HG03442 (cell line): ENCODE measurements around the gene ZSCAN5A.
"Not testable (repeated sequence)": the region's sequence is repeated elsewhere in the genome, so short reads cannot be mapped to it uniquely, and the experiment has no call there.

Experiments
- ATAC-seq: cut with Tn5 transposase; IDR thresholded peaks from one replicate; pipeline ENCODE4 v1.9.1; 2021; ENCODE audit warnings: mild to moderate bottlenecking, moderate library complexity; ENCODE audit not compliant: unreplicated experiment

The ZSCAN5A gene

DNA sequence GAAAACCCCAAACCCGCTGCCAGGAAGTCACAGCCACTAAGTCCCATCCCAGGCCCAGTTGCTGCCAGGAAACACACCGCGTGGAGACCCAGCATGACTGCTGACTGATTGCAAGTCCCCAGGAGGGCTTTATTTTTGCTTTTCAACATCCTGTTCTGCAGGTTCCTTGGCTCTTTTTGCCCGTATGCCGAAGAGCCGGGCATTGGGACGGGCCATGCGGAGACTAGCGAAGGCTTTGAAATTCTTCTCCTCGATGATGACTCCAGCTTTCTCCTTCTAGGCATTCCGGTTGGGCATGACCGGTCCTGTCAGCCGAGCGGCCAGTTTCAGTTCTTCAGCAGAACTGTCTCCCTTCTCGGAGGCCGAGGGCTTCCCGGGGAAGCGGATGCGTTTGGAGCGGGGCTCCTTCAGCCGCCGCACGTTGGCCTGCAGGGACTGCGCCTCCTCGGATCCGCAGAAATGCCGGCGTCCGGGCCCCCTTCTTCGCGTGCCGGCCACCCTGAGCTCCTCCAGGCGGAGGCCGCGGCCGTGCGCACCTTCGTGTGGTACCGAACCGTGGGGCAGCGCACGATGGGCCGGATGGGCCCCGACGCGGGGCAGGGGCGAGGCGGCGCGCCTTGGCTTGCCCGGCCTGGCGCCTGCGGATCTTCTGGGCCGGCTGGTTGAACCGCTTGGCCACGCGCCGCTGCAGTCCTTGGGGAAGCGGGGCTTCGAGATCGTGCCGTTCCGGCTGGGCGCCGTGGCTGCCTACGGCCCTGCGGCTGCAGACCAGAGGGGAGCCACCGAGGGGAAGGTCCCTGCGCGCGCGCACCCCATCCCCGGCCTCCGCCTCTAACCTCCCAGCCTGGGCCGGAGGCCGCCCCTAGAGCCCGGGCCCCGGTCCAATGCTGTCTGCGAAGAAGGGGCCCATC is 97.3 kb downstream of the ZSCAN5A start:
- ATAC-seq: no peak

DNA sequence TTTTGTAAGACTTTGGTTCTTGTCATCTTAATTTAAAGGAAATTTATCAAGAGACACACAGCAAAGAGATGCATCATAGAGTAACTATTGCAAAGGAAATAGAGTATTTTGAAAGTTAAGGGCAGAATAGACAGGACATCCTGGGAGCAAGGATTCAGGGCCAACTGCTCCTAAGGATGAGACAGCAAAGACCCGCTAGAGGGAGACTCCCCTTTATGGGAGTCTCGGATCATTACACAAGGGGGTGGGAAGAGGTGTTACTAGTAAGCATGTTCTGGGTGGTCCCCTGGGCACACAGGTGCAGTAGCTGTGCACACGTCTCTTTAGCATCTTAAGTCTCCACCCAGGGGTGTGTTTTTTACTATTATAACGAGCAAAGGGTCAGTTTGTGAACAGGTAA is 102.9 kb downstream of the ZSCAN5A start:
- no peak for ATAC-seq

DNA sequence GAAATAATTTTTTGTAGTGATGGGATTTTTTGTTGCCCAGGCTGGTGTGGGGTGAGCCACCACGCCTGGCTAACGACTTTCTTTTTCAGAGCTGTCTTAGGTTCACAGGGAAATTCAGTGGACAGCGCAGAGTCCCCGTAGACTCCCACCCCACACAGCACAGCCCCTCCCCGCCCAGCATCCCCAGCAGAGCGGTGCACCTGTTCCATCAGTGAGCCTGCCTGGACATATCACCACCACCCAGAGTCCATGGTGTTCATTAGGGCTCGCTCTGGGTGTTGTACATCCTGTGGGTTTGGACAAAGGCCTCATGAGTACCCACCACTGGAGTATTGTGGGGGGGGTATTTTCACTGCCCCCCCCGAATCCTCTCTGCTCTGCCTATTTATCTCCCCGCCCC is 104.6 kb downstream of the ZSCAN5A start:
- ATAC-seq: not testable (repeated sequence)

DNA sequence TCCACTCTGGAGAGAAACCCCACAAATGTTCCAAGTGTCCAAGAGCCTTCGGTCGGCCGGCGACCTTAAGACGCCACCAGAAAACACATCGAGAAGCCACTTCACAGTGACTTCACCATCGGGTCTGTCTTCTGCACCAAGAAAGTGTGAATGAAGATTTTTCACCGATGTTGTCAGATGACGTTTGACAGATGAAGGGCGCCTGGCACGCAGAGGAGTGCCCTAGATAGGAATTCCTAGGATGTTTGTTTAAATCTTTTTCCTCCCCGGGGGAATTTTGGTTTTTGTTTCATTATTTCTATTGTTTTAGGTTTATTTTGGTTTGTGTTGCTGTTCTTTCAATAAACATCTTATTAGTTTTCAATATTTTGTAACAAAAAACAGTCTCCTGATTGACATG is 105.5 kb downstream of the ZSCAN5A start:
- no peak for ATAC-seq

DNA sequence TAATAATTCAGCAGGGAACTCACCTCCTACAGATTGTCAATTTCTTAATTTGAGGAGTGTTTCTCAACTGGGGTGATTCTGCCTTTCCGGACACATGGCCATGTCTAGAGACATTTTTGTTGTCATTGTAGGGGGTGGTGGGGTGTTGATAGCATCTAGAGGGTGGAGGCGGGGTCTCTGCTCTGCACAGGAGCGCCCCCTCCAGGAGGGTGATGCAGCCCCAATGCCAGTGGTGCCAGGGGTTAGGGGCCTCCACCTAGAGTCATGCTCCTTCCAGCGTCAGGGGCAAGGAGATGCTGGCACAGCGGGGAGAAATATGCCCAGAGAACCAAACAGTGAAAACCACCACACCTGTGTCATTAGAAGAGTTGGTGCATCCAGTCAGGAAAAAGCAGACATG is 107.1 kb downstream of the ZSCAN5A start:
- ATAC-seq: not testable (repeated sequence)

DNA sequence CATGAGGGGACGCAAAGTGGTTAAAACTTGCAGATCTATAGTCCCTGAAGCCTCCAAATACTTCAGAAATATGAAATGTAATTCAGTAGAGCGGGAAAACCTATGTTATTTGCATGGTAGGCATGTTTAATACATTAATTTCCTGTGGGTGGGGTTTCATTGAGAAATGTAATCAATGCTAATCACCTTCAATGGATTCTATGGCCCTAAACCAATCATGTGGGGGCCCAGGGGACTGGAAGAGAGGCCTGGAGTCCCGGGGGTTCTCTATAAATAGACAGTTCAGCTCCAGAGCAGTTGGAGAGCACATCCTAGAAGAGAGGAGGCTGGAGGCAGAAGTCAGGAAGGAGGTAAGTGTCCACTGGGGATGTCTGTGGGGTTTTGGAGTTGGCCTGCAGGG is 112.7 kb downstream of the ZSCAN5A start, which contains the start of gene ZSCAN5C:
Gene ZSCAN5C (plus strand): TSS at position 301 of the 400 bp plus-strand sequence. CDS start 3,641 bp downstream, outside the sequence.
- ATAC-seq: no peak

DNA sequence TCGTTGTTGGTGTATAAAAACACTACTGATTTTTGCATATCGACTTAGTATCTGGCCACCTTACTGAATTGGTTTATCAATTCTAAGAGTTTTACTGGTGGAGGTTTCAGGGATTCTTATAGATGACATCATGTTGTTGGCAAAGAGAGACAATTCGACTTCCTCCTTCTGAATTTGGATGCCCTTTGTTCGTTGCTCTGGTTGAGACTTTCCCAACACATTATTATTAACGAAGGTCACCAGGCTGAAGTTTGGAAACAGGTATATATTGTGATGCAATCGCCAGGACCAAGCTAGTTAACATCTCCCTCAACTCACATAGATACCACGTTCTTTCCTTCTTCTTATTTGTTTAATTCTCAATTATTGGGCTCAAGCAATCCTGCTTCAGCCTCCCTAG is 115.0 kb downstream of the ZSCAN5A start:
- no peak for ATAC-seq

DNA sequence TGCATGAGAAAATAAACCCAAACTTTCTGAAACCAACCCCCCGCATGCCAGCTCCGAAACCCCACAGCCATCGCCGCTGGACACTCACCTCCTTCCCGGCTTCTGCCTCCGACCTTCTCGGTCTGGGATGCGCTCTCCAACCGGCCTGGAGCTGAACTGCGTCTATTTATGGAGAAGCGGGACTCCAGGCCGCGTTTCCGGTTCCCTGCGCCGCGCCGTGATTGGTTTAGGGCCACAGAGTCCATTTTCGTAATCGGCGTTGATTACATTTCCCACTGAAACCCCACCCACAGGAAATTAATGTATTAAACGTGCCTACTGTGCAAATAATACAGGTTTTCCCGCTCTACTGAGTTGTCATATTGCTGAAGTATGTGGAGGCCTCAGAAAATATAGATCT is 117.0 kb downstream of the ZSCAN5A start, which contains the start of gene ZSCAN5B:
Gene ZSCAN5B (minus strand): TSS at position 138 of the 400 bp plus-strand sequence. CDS start 4,731 bp downstream, outside the sequence.
- ATAC-seq: not testable (repeated sequence)

DNA sequence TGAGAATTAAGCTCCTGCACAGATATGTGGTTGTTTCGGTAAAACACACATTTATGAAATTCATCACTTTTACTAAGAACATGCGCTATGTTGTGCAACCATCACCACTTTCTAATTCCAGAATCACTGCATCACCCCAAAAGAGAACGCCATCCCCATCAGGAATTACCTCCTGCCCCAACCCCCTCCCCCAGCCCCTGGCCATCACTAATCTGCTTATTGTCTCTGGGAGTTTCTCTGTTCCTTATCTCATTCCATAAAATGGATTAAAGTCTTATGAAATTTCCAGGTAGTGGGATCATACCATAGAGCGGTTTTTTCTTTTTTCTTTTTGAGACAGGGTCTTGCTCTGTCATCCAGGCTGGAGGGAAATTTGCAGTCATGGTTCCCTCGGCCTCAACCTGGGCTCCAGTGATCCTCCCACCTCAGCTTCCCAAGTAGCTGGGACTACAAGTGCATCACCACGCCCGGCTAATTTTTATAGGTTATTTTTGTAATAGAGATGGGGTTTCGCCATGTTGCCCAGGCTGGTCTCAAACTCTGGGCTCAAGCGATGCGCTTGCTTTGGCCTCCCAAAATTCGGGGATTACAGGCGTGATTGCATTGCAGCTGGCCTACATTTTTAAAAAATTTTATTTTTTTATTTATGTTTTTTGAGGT is 120.5 kb downstream of the ZSCAN5A start:
- ATAC-seq: no peak

DNA sequence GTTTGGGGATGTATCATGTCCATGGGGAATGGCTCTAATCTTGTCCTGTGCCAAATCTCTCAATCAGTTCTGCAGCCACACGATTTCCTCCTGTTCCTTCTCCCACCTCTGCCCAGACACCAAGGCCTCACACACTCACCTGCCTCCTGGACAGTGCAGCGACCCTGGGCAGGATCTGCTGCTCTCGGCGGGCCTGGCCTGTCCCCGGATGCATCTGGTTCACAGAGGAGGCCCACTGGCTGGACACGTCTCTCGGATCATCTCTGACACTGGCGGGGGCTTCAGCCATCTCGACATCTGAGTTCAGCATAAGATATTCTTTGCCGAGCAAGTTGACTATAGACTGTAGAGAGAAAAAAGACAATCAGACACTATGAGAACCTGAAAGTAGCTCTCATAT is 122.9 kb downstream of the ZSCAN5A start:
- ATAC-seq: no peak

DNA sequence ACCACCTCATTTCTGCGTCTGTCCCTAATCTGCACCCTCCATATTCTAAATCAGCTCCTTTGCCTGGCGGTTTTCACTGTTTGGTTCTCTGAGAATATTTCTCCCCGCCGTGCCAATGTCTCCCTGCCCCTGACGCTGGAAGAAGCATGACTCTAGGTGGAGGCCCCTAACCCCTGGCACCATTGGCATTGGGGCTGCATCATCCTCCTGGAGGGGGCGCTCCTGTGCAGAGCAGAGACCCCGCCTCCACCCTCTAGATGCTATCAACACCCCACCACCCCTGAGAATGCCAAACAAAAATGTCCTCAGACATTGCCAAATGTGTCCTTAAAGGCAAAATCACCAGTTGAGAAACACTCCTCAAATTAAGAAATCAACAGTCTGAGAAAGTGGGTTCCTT is 123.5 kb downstream of the ZSCAN5A start:
- no peak for ATAC-seq

DNA sequence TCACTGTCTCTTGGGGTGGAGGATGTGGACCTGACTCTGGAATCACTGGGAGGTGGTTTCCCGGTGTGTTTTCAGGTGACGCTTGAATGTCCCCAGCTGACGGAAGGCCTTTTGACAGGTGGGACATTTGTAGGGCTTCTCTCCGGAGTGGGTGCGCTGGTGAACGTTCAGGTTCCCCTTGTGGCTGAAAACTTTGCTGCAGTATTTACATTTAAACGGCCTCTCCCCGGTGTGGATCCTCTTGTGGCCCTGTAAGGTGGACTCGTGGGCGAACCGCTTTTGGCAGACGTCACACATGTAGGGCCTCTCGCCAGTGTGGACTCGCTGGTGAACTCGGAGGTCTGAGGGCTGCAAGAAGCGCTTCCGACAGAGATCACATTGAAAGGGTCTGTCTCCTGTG is 124.9 kb downstream of the ZSCAN5A start:
- ATAC-seq: no peak

DNA sequence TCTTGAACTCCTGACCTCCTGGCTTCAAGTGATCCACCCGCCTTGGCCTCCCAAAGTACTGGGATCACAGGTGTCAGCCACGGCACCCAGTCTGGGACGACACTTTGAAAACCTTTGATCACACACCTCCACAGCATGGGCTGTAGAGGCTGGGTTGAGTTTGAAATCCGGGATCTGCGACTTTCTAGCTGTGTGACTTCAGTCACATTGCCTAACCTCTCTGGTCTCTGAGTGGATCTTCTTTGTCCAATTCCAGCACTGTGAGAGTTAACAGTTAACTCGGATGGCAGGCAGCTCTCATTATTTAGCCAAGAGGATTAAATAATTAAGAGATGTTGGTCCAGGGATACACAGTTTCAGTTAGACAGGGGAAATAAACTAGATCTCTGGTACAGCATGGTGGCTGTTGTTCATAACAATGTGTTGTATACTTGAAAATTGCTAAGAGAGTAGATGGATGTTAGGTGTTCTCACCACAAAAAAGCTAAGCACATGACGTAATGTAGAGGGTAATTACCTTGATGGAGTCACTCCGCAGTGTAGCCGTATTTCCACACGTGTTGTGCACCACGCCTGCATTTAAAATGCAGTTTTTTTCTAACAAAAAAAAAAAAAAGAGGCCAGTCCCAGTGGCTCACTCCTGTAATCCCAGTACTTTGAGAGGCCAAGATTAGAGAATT is 136.9 kb downstream of the ZSCAN5A start:
- ATAC-seq: no peak

DNA sequence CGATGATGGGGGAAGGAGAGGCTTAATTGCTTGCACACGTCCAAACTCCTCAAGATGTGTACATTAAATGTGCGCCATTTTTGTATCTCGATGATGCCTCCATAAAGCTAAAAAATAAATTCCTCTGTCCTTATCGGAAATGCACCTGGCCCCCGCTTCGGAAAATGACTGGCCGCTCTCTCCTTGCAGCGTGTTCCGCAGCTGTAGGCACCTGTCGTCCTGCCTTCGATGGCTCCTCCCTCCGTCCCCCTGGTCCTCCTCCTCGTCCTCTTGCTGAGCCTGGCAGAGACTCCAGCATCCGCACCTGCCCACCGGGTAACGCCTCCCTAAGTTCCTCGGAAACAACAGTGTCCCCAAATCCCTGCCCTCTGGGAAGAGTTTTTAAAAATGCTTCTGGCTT is 137.8 kb downstream of the ZSCAN5A start:
- no peak for ATAC-seq

DNA sequence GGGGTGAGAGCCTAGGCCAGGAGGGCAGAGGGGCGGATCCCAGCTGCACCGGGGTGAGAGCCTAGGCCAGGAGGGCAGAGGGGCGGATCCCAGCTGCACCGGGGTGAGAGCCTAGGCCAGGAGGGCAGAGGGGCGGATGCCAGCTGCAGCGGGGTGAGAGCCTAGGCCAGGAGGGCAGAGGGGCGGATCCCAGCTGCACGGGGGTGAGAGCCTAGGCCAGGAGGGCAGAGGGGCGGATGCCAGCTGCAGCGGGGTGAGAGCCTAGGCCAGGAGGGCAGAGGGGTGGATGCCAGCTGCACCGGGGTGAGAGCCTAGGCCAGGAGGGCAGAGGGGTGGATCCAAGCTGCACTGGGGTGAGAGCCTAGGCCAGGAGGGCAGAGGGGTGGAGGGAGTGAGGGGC is 138.3 kb downstream of the ZSCAN5A start:
- not testable (repeated sequence) for ATAC-seq

DNA sequence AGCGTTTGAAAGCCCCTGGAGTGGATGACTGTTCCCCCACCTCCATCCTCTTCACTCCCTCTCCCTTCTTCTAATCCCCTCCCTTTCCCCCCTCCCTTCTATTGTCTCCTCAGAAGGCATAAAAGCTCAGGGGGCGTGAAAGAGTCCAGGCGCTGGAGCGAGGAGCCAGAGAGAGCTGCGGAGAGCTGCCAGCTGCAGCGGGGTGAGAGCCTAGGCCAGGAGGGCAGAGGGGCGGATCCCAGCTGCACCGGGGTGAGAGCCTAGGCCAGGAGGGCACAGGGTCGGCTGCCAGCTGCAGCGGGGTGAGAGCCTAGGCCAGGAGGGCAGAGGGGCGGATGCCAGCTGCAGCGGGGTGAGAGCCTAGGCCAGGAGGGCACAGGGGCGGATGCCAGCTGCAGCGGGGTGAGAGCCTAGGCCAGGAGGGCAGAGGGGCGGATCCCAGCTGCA is 138.8 kb downstream of the ZSCAN5A start, which contains the start of gene GALP:
Gene GALP (plus strand): TSS at position 148 of the 447 bp plus-strand sequence. CDS start 1,101 bp downstream, outside the sequence.
- ATAC-seq: not testable (repeated sequence)

DNA sequence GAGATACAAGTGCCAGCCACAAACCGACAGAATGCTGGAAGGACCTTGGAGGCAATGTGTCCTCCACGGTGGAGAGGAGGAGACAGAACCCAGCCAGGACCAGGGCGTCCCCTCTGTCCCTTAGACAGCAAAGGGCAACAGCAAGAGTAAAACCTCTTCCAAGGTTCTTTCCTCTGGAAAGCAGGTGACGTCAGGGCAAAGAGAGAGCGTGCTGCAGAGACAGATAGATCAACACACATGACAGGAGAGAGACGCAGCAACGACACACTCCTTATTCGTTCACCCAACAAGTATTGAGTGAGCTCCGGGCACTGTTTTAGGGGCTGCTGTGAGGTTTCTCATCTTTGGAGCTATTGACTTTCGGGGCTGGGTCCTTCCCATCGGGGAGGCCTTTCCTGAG is 140.1 kb downstream of the ZSCAN5A start:
- ATAC-seq: no peak

DNA sequence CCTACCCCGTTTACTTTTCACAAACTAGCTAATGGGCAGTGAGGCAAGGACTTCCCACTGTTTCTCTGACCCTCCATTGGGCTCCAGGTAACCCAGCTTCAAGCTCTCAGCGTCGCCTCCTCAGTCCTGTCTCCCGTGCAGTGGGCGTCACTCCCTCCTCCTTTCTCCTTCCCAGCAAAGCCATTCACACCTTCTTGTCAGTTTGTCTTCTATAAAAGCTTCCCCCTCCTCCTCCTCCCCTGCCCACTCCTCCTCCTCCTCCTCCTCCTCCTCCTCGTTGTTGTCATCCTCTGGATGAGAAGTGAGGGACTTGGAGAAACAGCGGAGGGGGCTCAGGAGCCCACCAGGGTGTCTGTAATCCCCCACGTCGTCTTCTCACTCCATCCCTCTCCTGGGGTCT is 140.6 kb downstream of the ZSCAN5A start:
- ATAC-seq: no peak
